Lower lobe of right lung (tissue), 2 donors: ENCODE measurements around the gene NETO1. TPM values are rescaled to one million over a fixed set of nuclear protein-coding genes. Genes with fewer than 3 reads are reported as not detected.

Source experiments
- ATAC-seq, 2 donors: fragments of 200-7000 bp; cut with Tn5 transposase; one replicate each; pipeline ENCODE4 v1.9.1; 2020 to 2022; ENCODE audit warnings: mild to moderate bottlenecking in 2 of 2, moderate library complexity in 2 of 2
- DNase-seq: peaks from one replicate; pipeline ENCODE4 v3.0.0-alpha.2; 2020
- H3K27ac ChIP-seq: fragments of 200-600 bp; one replicate; pipeline ENCODE4 v1.8.0; 2022
- H3K27me3 ChIP-seq: fragments of 200-600 bp; one replicate; pipeline ENCODE4 v1.8.0; 2022; ENCODE audit warnings: low read depth
- H3K36me3 ChIP-seq: fragments of 200-600 bp; one replicate; pipeline ENCODE4 v1.8.0; 2022; ENCODE audit warnings: mild to moderate bottlenecking
- H3K4me1 ChIP-seq: fragments of 200-600 bp; one replicate; pipeline ENCODE4 v1.8.0; 2022
- H3K4me3 ChIP-seq: fragments of 200-600 bp; one replicate; pipeline ENCODE4 v1.8.0; 2022; ENCODE audit warnings: mild to moderate bottlenecking
- H3K9me3 ChIP-seq: fragments of 200-600 bp; one replicate; pipeline ENCODE4 v1.8.0; 2022
- CTCF ChIP-seq: fragments of 200-600 bp; IDR thresholded peaks from one replicate; pipeline ENCODE4 v1.8.0; 2022; ENCODE audit warnings: antibody characterized with exemption, mild to moderate bottlenecking
- intact Hi-C: fragments of 100-400 bp; cut with DNase I; formaldehyde crosslinking; loops from one replicate; pipeline ENCODE4 v1.11.0; 2022
- total RNA-seq: library from RNA; stranded (reverse); fragmentation: NEBNext Ultra II Directional; extraction: Animal tissue kit (Norgen Biotek cat#: 25700); gene quantifications from one replicate; pipeline ENCODE4 v1.2.1, GENCODE V29; 2021
- donor health status: DM: no; HTN: yes; CAD: no; lungs with severe emphysema.

The NETO1 gene
- total RNA-seq, 1 donor from 2014 or later: not detected

- intact Hi-C loops: no loop called here
- ATAC-seq (no peak), DNase-seq (no peak)
- Histone ChIP-seq H3K4me3 (no peak overlapping the region), H3K36me3 (no peaks in the 10 kb centered on the region), H3K4me1 (no peaks in the 10 kb centered on the region), H3K27me3 (peaks cover under 1% of the 10 kb centered on the region), H3K9me3 (no peaks in the 10 kb centered on the region), H3K27ac (no peak overlapping the region)
- TF ChIP-seq CTCF: no peak
Observed at GRCh38 chr18:72859088-72859487, 8.7 kb downstream of the NETO1 start.

GRCh38 chr18:72849671-72850070, 18.1 kb downstream of the NETO1 start:
- Histone ChIP-seq H3K27ac (no peak overlapping the region), H3K9me3 (no peaks in the 10 kb centered on the region), H3K4me1 (no peaks in the 10 kb centered on the region), H3K36me3 (no peaks in the 10 kb centered on the region), H3K4me3 (no peak overlapping the region), H3K27me3 (no peaks in the 10 kb centered on the region)
- intact Hi-C loops: no loop called here
- TF ChIP-seq CTCF: no peak
- no peak for ATAC-seq
- no peak for DNase-seq

- Histone ChIP-seq H3K27ac (no peak overlapping the region), H3K4me3 (no peak overlapping the region), H3K9me3 (no peaks in the 10 kb centered on the region), H3K27me3 (no peaks in the 10 kb centered on the region), H3K4me1 (no peaks in the 10 kb centered on the region), H3K36me3 (no peaks in the 10 kb centered on the region)
- TF ChIP-seq CTCF: no peak
- no peak for DNase-seq
- intact Hi-C loops: no loop called here
- no peak for ATAC-seq
Observed at GRCh38 chr18:72848503-72849237, 19.1 kb downstream of the NETO1 start.

- intact Hi-C loops: no loop called here
- H3K9me3 ChIP-seq: no peaks in the 10 kb centered on the region
- DNase-seq (no peak), ATAC-seq (no peak)
- H3K36me3 ChIP-seq: no peaks in the 10 kb centered on the region
- H3K27ac ChIP-seq: no peak overlapping the region
- no peaks in the 10 kb centered on the region for H3K27me3 ChIP-seq
- H3K4me1 ChIP-seq: no peaks in the 10 kb centered on the region
- no peak for TF ChIP-seq CTCF
- H3K4me3 ChIP-seq: no peak overlapping the region
Observed at GRCh38 chr18:72847771-72848170, 20.0 kb downstream of the NETO1 start.

GRCh38 chr18:72846736-72847533, 20.9 kb downstream of the NETO1 start:
- DNase-seq (no peak), ATAC-seq (no peak)
- intact Hi-C loops: no loop called here
- H3K27me3 ChIP-seq: no peaks in the 10 kb centered on the region
- H3K9me3 ChIP-seq: no peaks in the 10 kb centered on the region
- no peaks in the 10 kb centered on the region for H3K4me1 ChIP-seq
- no peak for TF ChIP-seq CTCF
- H3K36me3 ChIP-seq: no peaks in the 10 kb centered on the region
- no peak overlapping the region for H3K4me3 ChIP-seq
- H3K27ac ChIP-seq: no peak overlapping the region
